HEK293 (cell line): ENCODE results near the gene TMEM14A.
A peak's percentile ranks its signal among the peaks of the same experiment; 100 is the strongest.

Source experiments
- GLI2 ChIP-seq: fragments of 450-650 bp; formaldehyde crosslinking; IDR thresholded peaks from 2 replicates; pipeline ENCODE4; 2017; ENCODE audit warnings: missing biosample characterization, missing genetic modification characterization, low read depth, borderline replicate concordance
- HOXD13 ChIP-seq: sonication (generic); formaldehyde crosslinking; IDR thresholded peaks from 2 replicates; pipeline ENCODE4 v1.8.0; 2022; ENCODE audit warnings: missing genetic modification reagents, borderline replicate concordance
- KLF1 ChIP-seq: fragments of 450-650 bp; formaldehyde crosslinking; IDR thresholded peaks from 2 replicates; pipeline ENCODE4 v1.5.1; 2016; ENCODE audit warnings: missing biosample characterization, missing genetic modification characterization
- KLF17 ChIP-seq: fragments of 450-650 bp; formaldehyde crosslinking; IDR thresholded peaks from 2 replicates; pipeline ENCODE4 v1.5.1; 2016; ENCODE audit warnings: missing biosample characterization, missing genetic modification characterization
- KLF8 ChIP-seq: fragments of 450-650 bp; formaldehyde crosslinking; IDR thresholded peaks from 2 replicates; pipeline ENCODE4 v1.5.1; 2016; ENCODE audit warnings: missing biosample characterization, missing genetic modification characterization
- SCRT2 ChIP-seq: fragments of 450-650 bp; formaldehyde crosslinking; IDR thresholded peaks from 2 replicates; pipeline ENCODE4 v1.5.1; 2016; ENCODE audit warnings: missing biosample characterization, missing genetic modification characterization
- SP3 ChIP-seq: fragments of 450-650 bp; formaldehyde crosslinking; IDR thresholded peaks from 2 replicates; pipeline ENCODE4 v1.5.1; 2016; ENCODE audit warnings: missing biosample characterization, missing genetic modification characterization
- WT1 ChIP-seq: fragments of 450-650 bp; formaldehyde crosslinking; IDR thresholded peaks from 2 replicates; pipeline ENCODE4 v1.5.1; 2016; ENCODE audit warnings: missing biosample characterization, missing genetic modification characterization
- ZBTB48 ChIP-seq: fragments of 450-650 bp; formaldehyde crosslinking; IDR thresholded peaks from 2 replicates; pipeline ENCODE4 v1.5.1; 2016; ENCODE audit warnings: missing biosample characterization, missing genetic modification characterization
- ZNF140 ChIP-seq: fragments of 450-650 bp; formaldehyde crosslinking; IDR thresholded peaks from 2 replicates; pipeline ENCODE4 v1.5.1; 2016; ENCODE audit warnings: missing biosample characterization, missing genetic modification characterization
- ZNF146 ChIP-seq: fragments of 450-650 bp; formaldehyde crosslinking; IDR thresholded peaks from 2 replicates; pipeline ENCODE4 v1.5.1; 2016; ENCODE audit warnings: missing biosample characterization, missing genetic modification characterization
- ZNF18 ChIP-seq: fragments of 450-650 bp; formaldehyde crosslinking; IDR thresholded peaks from 2 replicates; pipeline ENCODE4 v1.5.1; 2016; ENCODE audit warnings: missing biosample characterization, missing genetic modification characterization
- ZNF202 ChIP-seq: fragments of 450-650 bp; formaldehyde crosslinking; IDR thresholded peaks from 2 replicates; pipeline ENCODE4 v1.5.1; 2016; ENCODE audit warnings: missing biosample characterization, missing genetic modification characterization, borderline replicate concordance
- ZNF221 ChIP-seq: fragments of 450-650 bp; formaldehyde crosslinking; IDR thresholded peaks from 2 replicates; pipeline ENCODE4 v1.5.1; 2017; ENCODE audit warnings: missing biosample characterization, missing genetic modification characterization, borderline replicate concordance
- ZNF223 ChIP-seq: fragments of 450-650 bp; formaldehyde crosslinking; IDR thresholded peaks from 2 replicates; pipeline ENCODE4 v1.5.1; 2016; ENCODE audit warnings: missing biosample characterization, missing genetic modification characterization
- ZNF302 ChIP-seq: fragments of 450-650 bp; formaldehyde crosslinking; IDR thresholded peaks from 2 replicates; pipeline ENCODE4 v1.5.1; 2016; ENCODE audit warnings: missing biosample characterization, missing genetic modification characterization, low read depth
- ZNF311 ChIP-seq: fragments of 450-650 bp; formaldehyde crosslinking; IDR thresholded peaks from 2 replicates; pipeline ENCODE4 v1.5.1; 2017; ENCODE audit warnings: missing biosample characterization, missing genetic modification characterization, borderline replicate concordance
- ZNF335 ChIP-seq: fragments of 450-650 bp; formaldehyde crosslinking; conservative IDR thresholded peaks from 2 replicates; pipeline ENCODE4 v1.5.1; 2016; ENCODE audit warnings: missing biosample characterization, missing genetic modification characterization
- ZNF354C ChIP-seq: fragments of 450-650 bp; formaldehyde crosslinking; IDR thresholded peaks from 2 replicates; pipeline ENCODE4 v1.5.1; 2016; ENCODE audit warnings: missing biosample characterization, missing genetic modification characterization, low read depth, borderline replicate concordance
- ZNF510 ChIP-seq: fragments of 450-650 bp; formaldehyde crosslinking; IDR thresholded peaks from 2 replicates; pipeline ENCODE4 v1.5.1; 2018; ENCODE audit warnings: mild to moderate bottlenecking, missing genetic modification characterization, missing biosample characterization; ENCODE audit not compliant: insufficient replicate concordance
- ZNF596 ChIP-seq: fragments of 450-650 bp; IDR thresholded peaks from 2 replicates; pipeline ENCODE4 v1.5.0; 2018; ENCODE audit warnings: missing biosample characterization, mild to moderate bottlenecking, missing genetic modification characterization, moderate library complexity
- ZNF645 ChIP-seq: fragments of 450-650 bp; formaldehyde crosslinking; IDR thresholded peaks from 2 replicates; pipeline ENCODE4; 2016; ENCODE audit warnings: missing biosample characterization, missing genetic modification characterization
- ZNF654 ChIP-seq: fragments of 450-650 bp; formaldehyde crosslinking; IDR thresholded peaks from 2 replicates; pipeline ENCODE4 v1.5.1; 2016; ENCODE audit warnings: low read depth, missing biosample characterization, missing genetic modification characterization
- ZNF701 ChIP-seq: fragments of 450-650 bp; formaldehyde crosslinking; IDR thresholded peaks from 2 replicates; pipeline ENCODE4 v1.5.1; 2016; ENCODE audit warnings: missing biosample characterization, missing genetic modification characterization
- ZSCAN16 ChIP-seq: fragments of 450-650 bp; formaldehyde crosslinking; IDR thresholded peaks from 2 replicates; pipeline ENCODE4 v1.5.1; 2016; ENCODE audit warnings: missing biosample characterization, missing genetic modification characterization
- TF ChIP-seq, protein P1 (sequence below): fragments of 450-650 bp; formaldehyde crosslinking; IDR thresholded peaks from 2 replicates; pipeline ENCODE4 v1.5.1; 2017; ENCODE audit warnings: missing biosample characterization, missing genetic modification characterization
- TF ChIP-seq, protein P2 (sequence below): fragments of 450-650 bp; formaldehyde crosslinking; IDR thresholded peaks from 2 replicates; pipeline ENCODE4 v1.5.1; 2016; ENCODE audit warnings: missing biosample characterization, missing genetic modification characterization
- TF ChIP-seq, protein P3 (sequence below): IDR thresholded peaks from 2 replicates; pipeline ENCODE4 v1.6.1; 2011; ENCODE audit warnings: mild to moderate bottlenecking, low read depth, low read length, borderline replicate concordance
- TF ChIP-seq, protein P4 (sequence below): fragments of 450-650 bp; formaldehyde crosslinking; IDR thresholded peaks from 2 replicates; pipeline ENCODE4 v1.5.1; 2017; ENCODE audit warnings: missing biosample characterization, mild to moderate bottlenecking, missing genetic modification characterization, moderate library complexity

Gene TMEM14A

GRCh38 chr6:52670502-52671409, at the start of gene TMEM14A (continued):
- no peak for TF ChIP-seq ZNF302 (tag by site-specific recombination)
- TF ChIP-seq, protein P1, sequence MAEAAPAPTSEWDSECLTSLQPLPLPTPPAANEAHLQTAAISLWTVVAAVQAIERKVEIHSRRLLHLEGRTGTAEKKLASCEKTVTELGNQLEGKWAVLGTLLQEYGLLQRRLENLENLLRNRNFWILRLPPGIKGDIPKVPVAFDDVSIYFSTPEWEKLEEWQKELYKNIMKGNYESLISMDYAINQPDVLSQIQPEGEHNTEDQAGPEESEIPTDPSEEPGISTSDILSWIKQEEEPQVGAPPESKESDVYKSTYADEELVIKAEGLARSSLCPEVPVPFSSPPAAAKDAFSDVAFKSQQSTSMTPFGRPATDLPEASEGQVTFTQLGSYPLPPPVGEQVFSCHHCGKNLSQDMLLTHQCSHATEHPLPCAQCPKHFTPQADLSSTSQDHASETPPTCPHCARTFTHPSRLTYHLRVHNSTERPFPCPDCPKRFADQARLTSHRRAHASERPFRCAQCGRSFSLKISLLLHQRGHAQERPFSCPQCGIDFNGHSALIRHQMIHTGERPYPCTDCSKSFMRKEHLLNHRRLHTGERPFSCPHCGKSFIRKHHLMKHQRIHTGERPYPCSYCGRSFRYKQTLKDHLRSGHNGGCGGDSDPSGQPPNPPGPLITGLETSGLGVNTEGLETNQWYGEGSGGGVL (tag by site-specific recombination) = no peak
- peak; percentile 53; the same call in 1 of the 2 replicates for TF ChIP-seq KLF17 (tag by site-specific recombination)
- TF ChIP-seq ZNF140 (tag by site-specific recombination) = no peak
- TF ChIP-seq ZNF596 = no peak
- TF ChIP-seq ZBTB48 (tag by site-specific recombination) = no peak
- TF ChIP-seq ZNF510 = no peak
- TF ChIP-seq ZNF701 (tag by site-specific recombination) = no peak
- no peak for TF ChIP-seq ZNF223 (tag by site-specific recombination)
- TF ChIP-seq ZNF18 (tag by site-specific recombination) = no peak
- TF ChIP-seq, protein P2, sequence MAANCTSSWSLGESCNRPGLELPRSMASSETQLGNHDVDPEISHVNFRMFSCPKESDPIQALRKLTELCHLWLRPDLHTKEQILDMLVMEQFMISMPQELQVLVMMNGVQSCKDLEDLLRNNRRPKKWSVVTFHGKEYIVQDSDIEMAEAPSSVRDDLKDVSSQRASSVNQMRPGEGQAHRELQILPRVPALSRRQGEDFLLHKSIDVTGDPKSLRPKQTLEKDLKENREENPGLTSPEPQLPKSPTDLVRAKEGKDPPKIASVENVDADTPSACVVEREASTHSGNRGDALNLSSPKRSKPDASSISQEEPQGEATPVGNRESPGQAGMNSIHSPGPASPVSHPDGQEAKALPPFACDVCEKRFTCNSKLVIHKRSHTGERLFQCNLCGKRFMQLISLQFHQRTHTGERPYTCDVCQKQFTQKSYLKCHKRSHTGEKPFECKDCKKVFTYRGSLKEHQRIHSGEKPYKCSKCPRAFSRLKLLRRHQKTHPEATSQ = 0 out of 2 replicates have a peak, but pooled peaks have one; percentile 14
- no peak for TF ChIP-seq HOXD13
- TF ChIP-seq KLF8 (tag by site-specific recombination) = peak; percentile 81
- no peak for TF ChIP-seq GLI2
- TF ChIP-seq ZNF146 = no peak
- TF ChIP-seq ZNF654 = no peak
- TF ChIP-seq, protein P3, sequence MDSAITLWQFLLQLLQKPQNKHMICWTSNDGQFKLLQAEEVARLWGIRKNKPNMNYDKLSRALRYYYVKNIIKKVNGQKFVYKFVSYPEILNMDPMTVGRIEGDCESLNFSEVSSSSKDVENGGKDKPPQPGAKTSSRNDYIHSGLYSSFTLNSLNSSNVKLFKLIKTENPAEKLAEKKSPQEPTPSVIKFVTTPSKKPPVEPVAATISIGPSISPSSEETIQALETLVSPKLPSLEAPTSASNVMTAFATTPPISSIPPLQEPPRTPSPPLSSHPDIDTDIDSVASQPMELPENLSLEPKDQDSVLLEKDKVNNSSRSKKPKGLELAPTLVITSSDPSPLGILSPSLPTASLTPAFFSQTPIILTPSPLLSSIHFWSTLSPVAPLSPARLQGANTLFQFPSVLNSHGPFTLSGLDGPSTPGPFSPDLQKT = no peak
- peak; percentile 67 for TF ChIP-seq SP3 (tag by site-specific recombination)
- TF ChIP-seq ZNF645 (tag by site-specific recombination) = no peak
- TF ChIP-seq ZNF335 (tag by site-specific recombination) = peak; percentile 71
- TF ChIP-seq KLF1 (tag by site-specific recombination) = peak; percentile 61
- no peak for TF ChIP-seq ZNF311 (tag by site-specific recombination)
- TF ChIP-seq ZSCAN16 = no peak
- TF ChIP-seq ZNF221 (tag by site-specific recombination) = no peak
- no peak for TF ChIP-seq ZNF202 (tag by site-specific recombination)
- TF ChIP-seq WT1 = no peak; the same call in 1 of the 2 replicates
- TF ChIP-seq, protein P4, sequence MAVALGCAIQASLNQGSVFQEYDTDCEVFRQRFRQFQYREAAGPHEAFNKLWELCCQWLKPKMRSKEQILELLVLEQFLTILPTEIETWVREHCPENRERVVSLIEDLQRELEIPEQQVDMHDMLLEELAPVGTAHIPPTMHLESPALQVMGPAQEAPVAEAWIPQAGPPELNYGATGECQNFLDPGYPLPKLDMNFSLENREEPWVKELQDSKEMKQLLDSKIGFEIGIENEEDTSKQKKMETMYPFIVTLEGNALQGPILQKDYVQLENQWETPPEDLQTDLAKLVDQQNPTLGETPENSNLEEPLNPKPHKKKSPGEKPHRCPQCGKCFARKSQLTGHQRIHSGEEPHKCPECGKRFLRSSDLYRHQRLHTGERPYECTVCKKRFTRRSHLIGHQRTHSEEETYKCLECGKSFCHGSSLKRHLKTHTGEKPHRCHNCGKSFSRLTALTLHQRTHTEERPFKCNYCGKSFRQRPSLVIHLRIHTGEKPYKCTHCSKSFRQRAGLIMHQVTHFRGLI (tag by site-specific recombination) = peak; percentile 72
- 0 out of 2 replicates have a peak, but pooled peaks have one; percentile 21 for TF ChIP-seq SCRT2 (tag by site-specific recombination)
- no peak for TF ChIP-seq ZNF354C (tag by site-specific recombination)
